Transverse colon (tissue), 4 donors: Measurements from ENCODE around the gene TP53AIP1.

ENCODE experiments used
- EP300 ChIP-seq: sonication (generic); formaldehyde crosslinking; IDR thresholded peaks from one replicate; pipeline ENCODE4 v1.6.1; 2017; ENCODE audit warnings: antibody characterized with exemption, low read depth
- POLR2A ChIP-seq: fragments of 450-650 bp; IDR thresholded peaks from one replicate; pipeline ENCODE4 v1.6.1; 2016; ENCODE audit warnings: antibody characterized with exemption, mild to moderate bottlenecking, moderate library complexity
- POLR2AphosphoS5 ChIP-seq, 3 donors: sonication (generic); formaldehyde crosslinking; IDR thresholded peaks; one replicate each; pipeline ENCODE4 v1.6.1; 2016; ENCODE audit warnings: antibody characterized with exemption in 3 of 3
- TF ChIP-seq, protein P1 (sequence below), 5 experiments: fragments of 200-600 bp in 3 of 5; fragments of 450-650 bp in 2 of 5; sonication (generic) in 3 of 5; IDR thresholded peaks; 1 replicate in 2 of 5; 2 replicates in 3 of 5; pipeline ENCODE4 v1.5.1; 2016 to 2017; ENCODE audit warnings: antibody characterized with exemption in 5 of 5, inconsistent platforms in 3 of 5, mild to moderate bottlenecking in 2 of 5, moderate library complexity in 1 of 5

DNA sequence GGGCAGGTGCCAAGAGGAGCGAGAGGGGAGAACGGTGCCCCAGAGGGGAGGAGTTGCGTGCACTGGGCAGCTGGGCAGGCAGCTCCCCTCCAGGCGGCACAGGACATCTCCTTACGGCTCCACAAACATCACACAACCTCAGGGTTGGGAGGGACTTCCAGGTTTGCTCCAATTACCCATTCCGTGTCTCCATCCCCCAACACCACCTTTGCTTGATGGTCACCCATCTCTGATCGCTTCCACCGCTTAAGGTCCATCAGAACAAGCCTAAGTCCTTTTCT lies 14.5 kb upstream of the TP53AIP1 start:
- TF ChIP-seq, protein P1, sequence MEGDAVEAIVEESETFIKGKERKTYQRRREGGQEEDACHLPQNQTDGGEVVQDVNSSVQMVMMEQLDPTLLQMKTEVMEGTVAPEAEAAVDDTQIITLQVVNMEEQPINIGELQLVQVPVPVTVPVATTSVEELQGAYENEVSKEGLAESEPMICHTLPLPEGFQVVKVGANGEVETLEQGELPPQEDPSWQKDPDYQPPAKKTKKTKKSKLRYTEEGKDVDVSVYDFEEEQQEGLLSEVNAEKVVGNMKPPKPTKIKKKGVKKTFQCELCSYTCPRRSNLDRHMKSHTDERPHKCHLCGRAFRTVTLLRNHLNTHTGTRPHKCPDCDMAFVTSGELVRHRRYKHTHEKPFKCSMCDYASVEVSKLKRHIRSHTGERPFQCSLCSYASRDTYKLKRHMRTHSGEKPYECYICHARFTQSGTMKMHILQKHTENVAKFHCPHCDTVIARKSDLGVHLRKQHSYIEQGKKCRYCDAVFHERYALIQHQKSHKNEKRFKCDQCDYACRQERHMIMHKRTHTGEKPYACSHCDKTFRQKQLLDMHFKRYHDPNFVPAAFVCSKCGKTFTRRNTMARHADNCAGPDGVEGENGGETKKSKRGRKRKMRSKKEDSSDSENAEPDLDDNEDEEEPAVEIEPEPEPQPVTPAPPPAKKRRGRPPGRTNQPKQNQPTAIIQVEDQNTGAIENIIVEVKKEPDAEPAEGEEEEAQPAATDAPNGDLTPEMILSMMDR (IDR thresholded peaks at IDR 0.05): no peak
- TF ChIP-seq POLR2A (no peak), POLR2AphosphoS5 (IDR thresholded peaks at IDR 0.05) (no peak), EP300 (no peak)
